ENCODE measurements around the gene OR2V2. TPM values are rescaled to one million over a fixed set of nuclear protein-coding genes. Genes with fewer than 3 reads are reported as not detected.

Gene OR2V2
- polyA plus RNA-seq, 2 of the 4 experiments (the other 2 are of a cell fraction) = not detected

GRCh38 chr5:181138258-181138657 lies 9.1 kb upstream of the OR2V2 start:
- DNase-seq (ENCODE audit: low read depth in 1 of 2, low spot score in 1 of 2) (peak in 1 of 2 experiments; percentile 52), FAIRE-seq (no peak), ATAC-seq (peak; percentile 51 to 78; a peak in 4 of 6 replicates)
- TF ChIP-seq NFE2L2 (conservative IDR thresholded peaks at IDR 0.05; ENCODE audit: low read length) (no peak), HDAC2 (IDR thresholded peaks at IDR 0.05) (no peak), ZC3H11A (IDR thresholded peaks at IDR 0.05) (no peak), KDM5A (IDR thresholded peaks at IDR 0.05) (no peak), CHD4 (IDR thresholded peaks at IDR 0.05; ENCODE audit: borderline replicate concordance) (no peak), CBX8 (IDR thresholded peaks at IDR 0.05) (no peak), JUN (IDR thresholded peaks at IDR 0.05) (no peak), ZSCAN20 (CRISPR knock-in tag; IDR thresholded peaks at IDR 0.05) (no peak), HOXB5 (CRISPR knock-in tag; IDR thresholded peaks at IDR 0.05) (no peak), ZNF302 (CRISPR knock-in tag; IDR thresholded peaks at IDR 0.05) (no peak), CEBPB (IDR thresholded peaks at IDR 0.05) (no peak), MAFK (IDR thresholded peaks at IDR 0.05; ENCODE audit: partially characterized antibody) (no peak), POLR2A (IDR thresholded peaks at IDR 0.05; ENCODE audit: low read length) (no peak), TP53 (CRISPR knock-in tag; IDR thresholded peaks at IDR 0.05) (no peak), CHD2 (IDR thresholded peaks at IDR 0.05; ENCODE audit: low read length, partially characterized antibody) (no peak)
- TF ChIP-seq, protein P1, sequence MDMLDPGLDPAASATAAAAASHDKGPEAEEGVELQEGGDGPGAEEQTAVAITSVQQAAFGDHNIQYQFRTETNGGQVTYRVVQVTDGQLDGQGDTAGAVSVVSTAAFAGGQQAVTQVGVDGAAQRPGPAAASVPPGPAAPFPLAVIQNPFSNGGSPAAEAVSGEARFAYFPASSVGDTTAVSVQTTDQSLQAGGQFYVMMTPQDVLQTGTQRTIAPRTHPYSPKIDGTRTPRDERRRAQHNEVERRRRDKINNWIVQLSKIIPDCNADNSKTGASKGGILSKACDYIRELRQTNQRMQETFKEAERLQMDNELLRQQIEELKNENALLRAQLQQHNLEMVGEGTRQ (IDR thresholded peaks at IDR 0.05) = no peak
- TF ChIP-seq, protein P2, sequence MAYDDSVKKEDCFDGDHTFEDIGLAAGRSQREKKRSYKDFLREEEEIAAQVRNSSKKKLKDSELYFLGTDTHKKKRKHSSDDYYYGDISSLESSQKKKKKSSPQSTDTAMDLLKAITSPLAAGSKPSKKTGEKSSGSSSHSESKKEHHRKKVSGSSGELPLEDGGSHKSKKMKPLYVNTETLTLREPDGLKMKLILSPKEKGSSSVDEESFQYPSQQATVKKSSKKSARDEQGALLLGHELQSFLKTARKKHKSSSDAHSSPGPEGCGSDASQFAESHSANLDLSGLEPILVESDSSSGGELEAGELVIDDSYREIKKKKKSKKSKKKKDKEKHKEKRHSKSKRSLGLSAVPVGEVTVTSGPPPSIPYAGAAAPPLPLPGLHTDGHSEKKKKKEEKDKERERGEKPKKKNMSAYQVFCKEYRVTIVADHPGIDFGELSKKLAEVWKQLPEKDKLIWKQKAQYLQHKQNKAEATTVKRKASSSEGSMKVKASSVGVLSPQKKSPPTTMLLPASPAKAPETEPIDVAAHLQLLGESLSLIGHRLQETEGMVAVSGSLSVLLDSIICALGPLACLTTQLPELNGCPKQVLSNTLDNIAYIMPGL (CRISPR knock-in tag; IDR thresholded peaks at IDR 0.05; ENCODE audit: borderline replicate concordance) = no peak
- TF ChIP-seq, protein P3, sequence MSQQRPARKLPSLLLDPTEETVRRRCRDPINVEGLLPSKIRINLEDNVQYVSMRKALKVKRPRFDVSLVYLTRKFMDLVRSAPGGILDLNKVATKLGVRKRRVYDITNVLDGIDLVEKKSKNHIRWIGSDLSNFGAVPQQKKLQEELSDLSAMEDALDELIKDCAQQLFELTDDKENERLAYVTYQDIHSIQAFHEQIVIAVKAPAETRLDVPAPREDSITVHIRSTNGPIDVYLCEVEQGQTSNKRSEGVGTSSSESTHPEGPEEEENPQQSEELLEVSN (IDR thresholded peaks at IDR 0.05; ENCODE audit: borderline replicate concordance, low read depth) = no peak
- CTCF ChIA-PET = interaction anchor here (0.6 to 3.5 kb wide), 8 partner anchors 10 to 269 kb away, joined by 3 to 15 read pairs (median 3); no protein-coding TSS in a partner anchor
- peak overlapping the region in 1 of 2 experiments; percentile 12; a peak in 1 of 6 replicates for H3K27ac ChIP-seq
- H3K4me1 ChIP-seq = peaks cover 18% of the 10 kb centered on the region
- H3K4me3 ChIP-seq = no peak overlapping the region
- H3K9me3 ChIP-seq = peaks cover 3% of the 10 kb centered on the region; the same call in 1 of the 3 replicates
- POLR2A ChIA-PET = no interaction called here
- 29% methylated on average over 5 of the region's 5 CpGs for WGBS (ENCODE audit: missing lambda C conversion rate)
- no peak overlapping the region for H3K4me2 ChIP-seq

GRCh38 chr5:181140766-181141165 lies 6.6 kb upstream of the OR2V2 start:
- WGBS (ENCODE audit: missing lambda C conversion rate) = 50% methylated on average over 3 of the region's 3 CpGs
- DNase-seq (ENCODE audit: low read depth in 1 of 2, low spot score in 1 of 2) (no peak), FAIRE-seq (no peak), ATAC-seq (no peak)
- Histone ChIP-seq H3K4me2 (no peak overlapping the region), H3K4me1 (no peaks in the 10 kb centered on the region), H3K9me3 (peaks cover 3% of the 10 kb centered on the region; the same call in 1 of the 3 replicates), H3K27ac (no peak overlapping the region), H3K4me3 (no peak overlapping the region)
- TF ChIP-seq HEYL (CRISPR knock-in tag; IDR thresholded peaks at IDR 0.05) = no peak
- no peak for TF ChIP-seq JUNB (IDR thresholded peaks at IDR 0.05)
- TF ChIP-seq PBX3 (IDR thresholded peaks at IDR 0.05) = no peak
- no peak for TF ChIP-seq EP300 (IDR thresholded peaks at IDR 0.05)
- TF ChIP-seq EHMT2 (IDR thresholded peaks at IDR 0.05; ENCODE audit: low read depth) = no peak
- TF ChIP-seq NPAS2 (CRISPR knock-in tag; IDR thresholded peaks at IDR 0.05; ENCODE audit: borderline replicate concordance) = no peak
- TF ChIP-seq MAZ (IDR thresholded peaks at IDR 0.05; ENCODE audit: borderline replicate concordance, low read depth, low read length) = no peak
- TF ChIP-seq HDAC2 (IDR thresholded peaks at IDR 0.05) = no peak
- TF ChIP-seq CHD2 (IDR thresholded peaks at IDR 0.05; ENCODE audit: low read length, partially characterized antibody) = no peak
- no peak for TF ChIP-seq HOXB13 (CRISPR knock-in tag; IDR thresholded peaks at IDR 0.05; ENCODE audit: low read depth)
- no peak for TF ChIP-seq POLR2A (IDR thresholded peaks at IDR 0.05; ENCODE audit: low read length)
- no peak for TF ChIP-seq CEBPB (IDR thresholded peaks at IDR 0.05)
- ChIA-PET CTCF (interaction anchor here (0.8 to 1.6 kb wide), 3 partner anchors 18 to 48 kb away, joined by 3 to 6 read pairs (median 4); no protein-coding TSS in a partner anchor), POLR2A (no interaction called here)
